ENCODE results near the gene NPR1.
A peak's percentile ranks its signal among the peaks of the same experiment; 100 is the strongest.

NPR1 gene

GRCh38 chr1:153727463-153728304 is 49.2 kb downstream of the NPR1 start, which contains the start of gene INTS3:
TSS of gene INTS3 (plus strand) at chr1:153728050. CDS start at chr1:153728635, 585 bp downstream.
- H4K20me1 ChIP-seq (ENCODE audit: insufficient read depth, low read length, poor library complexity, severe bottlenecking) = no peaks in the 10 kb centered on the region
- no peaks in the 10 kb centered on the region for H3K9me2 ChIP-seq (replicated peaks; ENCODE audit: low read depth, low read length)
- H3K9ac ChIP-seq (ENCODE audit: low read depth, low read length, poor library complexity, severe bottlenecking) = peak within 1 kb of the TSS; percentile 94
- no peaks in the 10 kb centered on the region for H3K27me3 ChIP-seq (ENCODE audit: insufficient read depth, low read length, poor library complexity, severe bottlenecking)
- peak within 1 kb of the TSS; percentile 87 for H3K4me3 ChIP-seq (ENCODE audit: low read length, poor library complexity, severe bottlenecking)
- peak within 1 kb of the TSS; percentile 76 for H2AFZ ChIP-seq (ENCODE audit: low read length)
- peaks cover 24% of the 10 kb centered on the region for H3K4me1 ChIP-seq (ENCODE audit: insufficient read depth, low read length, poor library complexity, severe bottlenecking)
- H3K9me3 ChIP-seq (ENCODE audit: insufficient read depth, low read depth, low read length) = no peaks in the 10 kb centered on the region
- H3K36me3 ChIP-seq (ENCODE audit: insufficient read depth, low read length) = no peaks in the 10 kb centered on the region
- H3K79me2 ChIP-seq (ENCODE audit: insufficient read depth, low read length) = peaks cover 31% of the 10 kb centered on the region
- peak within 1 kb of the TSS; percentile 76 for H3K4me2 ChIP-seq (ENCODE audit: low read depth, low read length, poor library complexity, severe bottlenecking)
- no peaks in the 10 kb centered on the region for H3F3A ChIP-seq (ENCODE audit: low read depth)
- TF ChIP-seq EZH2phosphoT487 (IDR thresholded peaks at IDR 0.05; ENCODE audit: borderline replicate concordance) = no peak
- TF ChIP-seq CTCF (conservative IDR thresholded peaks at IDR 0.05; ENCODE audit: low read length) = 0 out of 2 replicates have a peak, but pooled peaks have one; percentile 18

DNA sequence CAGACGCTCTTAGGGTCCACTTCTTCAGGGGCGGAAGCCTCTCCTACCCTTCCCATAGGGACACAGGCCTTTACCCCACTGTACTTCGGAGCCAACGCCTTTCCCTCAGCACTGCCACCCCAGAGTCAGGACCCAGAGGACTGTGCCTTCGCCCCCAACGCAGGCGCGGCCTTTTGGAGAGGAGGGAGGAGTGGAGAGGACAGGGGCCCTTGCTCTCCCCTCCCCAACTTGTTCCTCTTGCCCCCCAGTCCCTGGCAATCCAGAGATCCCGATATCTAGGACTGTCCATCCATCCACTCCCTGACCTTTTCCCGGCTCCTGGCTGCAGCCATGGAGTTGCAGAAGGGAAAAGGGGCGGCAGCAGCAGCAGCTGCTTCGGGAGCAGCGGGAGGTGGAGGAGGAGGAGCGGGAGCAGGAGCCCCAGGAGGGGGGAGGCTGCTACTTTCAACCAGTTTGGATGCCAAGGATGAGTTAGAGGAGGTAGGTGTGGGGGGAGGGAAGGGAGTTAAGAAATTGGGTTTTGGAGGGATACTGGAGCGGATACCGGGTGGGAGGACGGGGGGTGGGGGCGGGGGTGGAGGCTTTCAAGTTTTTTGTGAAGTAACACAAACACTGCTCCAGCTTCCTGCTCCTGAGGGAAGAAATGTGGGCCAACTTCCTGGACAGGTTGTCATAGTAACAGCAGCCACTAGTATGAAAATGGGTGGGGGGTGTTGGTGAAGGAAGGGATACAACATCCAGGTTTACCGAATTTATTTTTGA is 50.0 kb downstream of the NPR1 start:
- H3F3A ChIP-seq (ENCODE audit: low read depth) = no peaks in the 10 kb centered on the region
- H3K4me3 ChIP-seq (ENCODE audit: low read length, poor library complexity, severe bottlenecking) = peak overlapping the region; percentile 87
- H3K9me3 ChIP-seq (ENCODE audit: insufficient read depth, low read depth, low read length) = no peaks in the 10 kb centered on the region
- H3K4me2 ChIP-seq (ENCODE audit: low read depth, low read length, poor library complexity, severe bottlenecking) = peak overlapping the region; percentile 73
- no peaks in the 10 kb centered on the region for H4K20me1 ChIP-seq (ENCODE audit: insufficient read depth, low read length, poor library complexity, severe bottlenecking)
- H3K79me2 ChIP-seq (ENCODE audit: insufficient read depth, low read length) = peaks cover 31% of the 10 kb centered on the region
- H2AFZ ChIP-seq (ENCODE audit: low read length) = peak overlapping the region; percentile 61
- TF ChIP-seq EZH2phosphoT487 (IDR thresholded peaks at IDR 0.05; ENCODE audit: borderline replicate concordance) = no peak
- peak overlapping the region; percentile 94 for H3K9ac ChIP-seq (ENCODE audit: low read depth, low read length, poor library complexity, severe bottlenecking)
- no peaks in the 10 kb centered on the region for H3K9me2 ChIP-seq (replicated peaks; ENCODE audit: low read depth, low read length)
- no peaks in the 10 kb centered on the region for H3K27me3 ChIP-seq (ENCODE audit: insufficient read depth, low read length, poor library complexity, severe bottlenecking)
- H3K36me3 ChIP-seq (ENCODE audit: insufficient read depth, low read length) = no peaks in the 10 kb centered on the region
- peaks cover 24% of the 10 kb centered on the region for H3K4me1 ChIP-seq (ENCODE audit: insufficient read depth, low read length, poor library complexity, severe bottlenecking)

- no peak for TF ChIP-seq EZH2phosphoT487 (IDR thresholded peaks at IDR 0.05; ENCODE audit: borderline replicate concordance)
- TF ChIP-seq CTCF (conservative IDR thresholded peaks at IDR 0.05; ENCODE audit: low read length) = no peak
- Histone ChIP-seq H3K79me2 (ENCODE audit: insufficient read depth, low read length) (peaks cover 31% of the 10 kb centered on the region), H3K4me2 (ENCODE audit: low read depth, low read length, poor library complexity, severe bottlenecking) (peak overlapping the region; percentile 73), H3K27me3 (ENCODE audit: insufficient read depth, low read length, poor library complexity, severe bottlenecking) (no peaks in the 10 kb centered on the region), H4K20me1 (ENCODE audit: insufficient read depth, low read length, poor library complexity, severe bottlenecking) (no peaks in the 10 kb centered on the region), H3K9me2 (replicated peaks; ENCODE audit: low read depth, low read length) (no peaks in the 10 kb centered on the region), H3K4me3 (ENCODE audit: low read length, poor library complexity, severe bottlenecking) (peak overlapping the region; percentile 87), H3K4me1 (ENCODE audit: insufficient read depth, low read length, poor library complexity, severe bottlenecking) (peaks cover 24% of the 10 kb centered on the region), H3K9me3 (ENCODE audit: insufficient read depth, low read depth, low read length) (no peaks in the 10 kb centered on the region), H3K9ac (ENCODE audit: low read depth, low read length, poor library complexity, severe bottlenecking) (peak overlapping the region; percentile 94), H3F3A (ENCODE audit: low read depth) (no peaks in the 10 kb centered on the region), H3K36me3 (ENCODE audit: insufficient read depth, low read length) (no peaks in the 10 kb centered on the region), H2AFZ (ENCODE audit: low read length) (no peak overlapping the region)
These were observed 52.0 kb downstream of the NPR1 start for GRCh38 chr1:153730468-153730988.

Measured in Loucy (cell line).